Aorta (tissue), 5 donors: ENCODE data around the gene MYRFL. TPM values are rescaled to one million over a fixed set of nuclear protein-coding genes. Genes with fewer than 3 reads are reported as not detected.
A peak's percentile ranks its signal among the peaks of the same experiment; 100 is the strongest.

Source experiments
- ATAC-seq: fragments of 200-7000 bp; cut with Tn5 transposase; one replicate; pipeline ENCODE4 v1.9.1; 2022; ENCODE audit warnings: moderate library complexity; ENCODE audit not compliant: low FRiP score
- DNase-seq, 2 donors: peaks; one replicate each; pipeline ENCODE4 v3.0.0-alpha.2; 2020
- H3K27ac ChIP-seq, 2 donors: one replicate each; pipeline ENCODE4 v1.5.1; 2013; ENCODE audit warnings: low read length in 2 of 2, mild to moderate bottlenecking in 2 of 2, moderate library complexity in 2 of 2, control low read depth in 1 of 2, inconsistent platforms in 1 of 2, low read depth in 1 of 2
- H3K27me3 ChIP-seq, 2 donors: one replicate each; pipeline ENCODE4 v1.6.1; 2013; ENCODE audit warnings: control low read depth in 1 of 2, low read length in 1 of 2, mild to moderate bottlenecking in 1 of 2, moderate library complexity in 1 of 2; ENCODE audit not compliant: insufficient read depth in 2 of 2, control insufficient read depth in 1 of 2
- H3K36me3 ChIP-seq, 2 donors: one replicate each; pipeline ENCODE4 v1.6.1; 2013; ENCODE audit warnings: control low read depth in 1 of 2, low read length in 1 of 2, mild to moderate bottlenecking in 1 of 2; ENCODE audit not compliant: insufficient read depth in 2 of 2, control insufficient read depth in 1 of 2
- H3K4me1 ChIP-seq, 2 donors: one replicate each; pipeline ENCODE4 v1.6.1; 2013; ENCODE audit warnings: low read length in 2 of 2, control low read depth in 1 of 2, mild to moderate bottlenecking in 1 of 2, moderate library complexity in 1 of 2; ENCODE audit not compliant: insufficient read depth in 2 of 2, control insufficient read depth in 1 of 2
- H3K4me3 ChIP-seq, 2 donors: one replicate each; pipeline ENCODE4 v1.5.1; 2013; ENCODE audit warnings: low read length in 2 of 2, control low read depth in 1 of 2, mild to moderate bottlenecking in 1 of 2
- H3K9me3 ChIP-seq: one replicate; pipeline ENCODE4 v1.6.1; 2013; ENCODE audit warnings: mild to moderate bottlenecking, low read length; ENCODE audit not compliant: control insufficient read depth
- WGBS, 2 donors: extraction: QIAGEN DNeasy Blood & Tissue Kit; methylation state at CpG; one replicate each; pipeline ENCODE4 v1.1.7; 2013; 5-methylcytosine and 5-hydroxymethylcytosine counted together
- intact Hi-C, 2 donors: fragments of 100-400 bp; cut with DNase I; formaldehyde crosslinking; loops; one replicate each; pipeline versions ENCODE4 v1.14.2 to v1.15.0; 2022
- polyA plus RNA-seq, 2 donors: library from polyadenylated mRNA; stranded (reverse); fragments of 200-250 nt; gene quantifications; one replicate each; pipeline ENCODE4 v1.2.3, GENCODE V29; 2013
- total RNA-seq, 2 donors: library from RNA; stranded (reverse); fragmentation: NEBNext Ultra II Directional; extraction: Animal tissue kit (Norgen Biotek cat#: 25700); gene quantifications; one replicate each; pipeline ENCODE4 v1.2.1, GENCODE V29; 2021
- donor health status: healthy with polysubstance abuse.
- donor health status: Bipolar disorder and iron deficiency.
- donor health status: DM: no; HTN: no; CAD: no.
- donor health status: DM: no; HTN: no; CAD: no.
- donor health status: DM: yes; HTN: yes; CAD: no.

MYRFL gene
- total and polyA plus RNA-seq, 4 donors = 0.36 to 3.1 (median 0.58) TPM

GRCh38 chr12:69966409-69966808, 141.4 kb downstream of the MYRFL start:
- Histone ChIP-seq H3K4me3 (no peak overlapping the region), H3K27ac (no peak overlapping the region), H3K36me3 (no peaks in the 10 kb centered on the region), H3K4me1 (peaks cover 2 to 6% of the 10 kb centered on the region in 2 donors), H3K9me3 (no peaks in the 10 kb centered on the region), H3K27me3 (no peaks in the 10 kb centered on the region)
- peak; percentile 78 for ATAC-seq
- intact Hi-C loops = no loop called here
- DNase-seq = peak; percentile 49 to 76
- WGBS, 2 donors = 4 to 5% methylated on average over 1 of the region's 1 CpG

GRCh38 chr12:69966839-69967238, 141.8 kb downstream of the MYRFL start:
- Histone ChIP-seq H3K27ac (no peak overlapping the region), H3K9me3 (no peaks in the 10 kb centered on the region), H3K4me1 (peaks cover 2 to 6% of the 10 kb centered on the region in 2 donors), H3K27me3 (no peaks in the 10 kb centered on the region), H3K36me3 (no peaks in the 10 kb centered on the region), H3K4me3 (no peak overlapping the region)
- no peak for DNase-seq
- WGBS, 2 donors = 18 to 22% methylated on average over 3 of the region's 3 CpGs
- no peak for ATAC-seq
- intact Hi-C loops = no loop called here

- intact Hi-C loops = no loop called here
- H3K9me3 ChIP-seq = no peaks in the 10 kb centered on the region
- H3K27ac ChIP-seq = no peak overlapping the region
- H3K27me3 ChIP-seq = no peaks in the 10 kb centered on the region
- H3K36me3 ChIP-seq = no peaks in the 10 kb centered on the region
- no peak for DNase-seq
- no peak overlapping the region for H3K4me3 ChIP-seq
- peaks cover 2 to 6% of the 10 kb centered on the region in 2 donors for H3K4me1 ChIP-seq
- WGBS, 2 donors = 57 to 65% methylated on average over 3 of the region's 3 CpGs
- no peak for ATAC-seq
Observed at GRCh38 chr12:69969011-69969410, 144.0 kb downstream of the MYRFL start.

GRCh38 chr12:69972136-69972535, 147.1 kb downstream of the MYRFL start:
- H3K4me3 ChIP-seq = no peak overlapping the region
- DNase-seq (no peak), ATAC-seq (no peak)
- no peaks in the 10 kb centered on the region for H3K4me1 ChIP-seq
- no peaks in the 10 kb centered on the region for H3K36me3 ChIP-seq
- H3K27me3 ChIP-seq = no peaks in the 10 kb centered on the region
- 91% methylated on average over 7 of the region's 7 CpGs for WGBS, 2 donors
- intact Hi-C loops = no loop called here
- no peak overlapping the region for H3K27ac ChIP-seq
- H3K9me3 ChIP-seq = no peaks in the 10 kb centered on the region

GRCh38 chr12:69978020-69978419, 153.0 kb downstream of the MYRFL start:
- Histone ChIP-seq H3K36me3 (no peaks in the 10 kb centered on the region), H3K9me3 (peaks cover 2% of the 10 kb centered on the region), H3K27me3 (no peaks in the 10 kb centered on the region), H3K4me3 (no peak overlapping the region), H3K27ac (no peak overlapping the region), H3K4me1 (no peaks in the 10 kb centered on the region)
- intact Hi-C loops = no loop called here
- ATAC-seq (no peak), DNase-seq (no peak)
- 56 to 60% methylated on average over 6 of the region's 6 CpGs for WGBS, 2 donors

- H3K36me3 ChIP-seq = no peaks in the 10 kb centered on the region
- H3K9me3 ChIP-seq = peaks cover 2% of the 10 kb centered on the region
- DNase-seq (no peak), ATAC-seq (no peak)
- H3K4me3 ChIP-seq = no peak overlapping the region
- H3K27me3 ChIP-seq = no peaks in the 10 kb centered on the region
- intact Hi-C loops = loop anchor here in 1 of 2 donors (10.0 kb wide), 1 partner anchor 383 kb away; the partner anchor contains the start of gene KCNMB4
- no peaks in the 10 kb centered on the region for H3K4me1 ChIP-seq
- H3K27ac ChIP-seq = no peak overlapping the region
- 82 to 85% methylated on average over 5 of the region's 5 CpGs for WGBS, 2 donors
Observed at GRCh38 chr12:69981881-69982475, 157.0 kb downstream of the MYRFL start.

- DNase-seq (no peak), ATAC-seq (no peak)
- intact Hi-C loops = loop anchor here in 1 of 2 donors (10.0 kb wide), 1 partner anchor 381 kb away; the partner anchor contains the start of gene KCNMB4
- no peaks in the 10 kb centered on the region for H3K4me1 ChIP-seq
- no peaks in the 10 kb centered on the region for H3K36me3 ChIP-seq
- H3K9me3 ChIP-seq = peaks cover 2% of the 10 kb centered on the region
- no peak overlapping the region for H3K4me3 ChIP-seq
- WGBS, 2 donors = 92 to 94% methylated on average over 7 of the region's 7 CpGs
- H3K27ac ChIP-seq = no peak overlapping the region
- H3K27me3 ChIP-seq = no peaks in the 10 kb centered on the region
Observed at GRCh38 chr12:69984241-69984640, 159.2 kb downstream of the MYRFL start.

GRCh38 chr12:69985656-69986055, 160.6 kb downstream of the MYRFL start:
- ATAC-seq (no peak), DNase-seq (peak in 1 of 2 donors; percentile 57)
- Histone ChIP-seq H3K4me3 (no peak overlapping the region), H3K9me3 (peaks cover 2% of the 10 kb centered on the region), H3K4me1 (no peaks in the 10 kb centered on the region), H3K27ac (no peak overlapping the region), H3K36me3 (no peaks in the 10 kb centered on the region), H3K27me3 (no peaks in the 10 kb centered on the region)
- 83 to 98% methylated on average over 4 of the region's 4 CpGs for WGBS, 2 donors
- intact Hi-C loops = loop anchor here in 1 of 2 donors (5.0 to 10.0 kb wide), 2 partner anchors 257 to 379 kb away; partner anchors contain the start of genes CNOT2 and KCNMB4

GRCh38 chr12:69986114-69986513, 161.1 kb downstream of the MYRFL start:
- Histone ChIP-seq H3K9me3 (peaks cover 2% of the 10 kb centered on the region), H3K4me1 (no peaks in the 10 kb centered on the region), H3K36me3 (no peaks in the 10 kb centered on the region), H3K27ac (no peak overlapping the region), H3K4me3 (no peak overlapping the region), H3K27me3 (no peaks in the 10 kb centered on the region)
- no peak for DNase-seq
- WGBS, 2 donors = 95 to 97% methylated on average over 3 of the region's 3 CpGs
- ATAC-seq = no peak
- intact Hi-C loops = loop anchor here in 1 of 2 donors (5.0 to 10.0 kb wide), 2 partner anchors 256 to 379 kb away; partner anchors contain the start of genes CNOT2 and KCNMB4
